HepG2 (cell line): ENCODE results near the gene SPRED2. TPM values are rescaled to one million over a fixed set of nuclear protein-coding genes. Genes with fewer than 3 reads are reported as not detected.
A peak's percentile ranks its signal among the peaks of the same experiment; 100 is the strongest.

ENCODE experiments used
- ATAC-seq: fragments of 200-7000 bp; cut with Tn5 transposase; 3 replicates; pipeline ENCODE4 v1.9.1; 2020; ENCODE audit warnings: mild to moderate bottlenecking, moderate library complexity
- BruUV-seq: library from RNA; stranded (reverse); fragments of 400-500 nt; replicated peaks from 2 replicates; lab custom pipeline; 2021; lab: Mats Ljungman, UMichigan
- CTCF ChIA-PET: fragments of 300-600 bp; formaldehyde crosslinking; extraction: SDS; loops from one replicate; lab custom pipeline; 2021; ENCODE audit warnings: low total read pairs, inconsistent platforms, low intra/inter-chr PET ratio; lab: Yijun Ruan, JAX
- POLR2A ChIA-PET: fragments of 350-600 bp; sonication (Branson Sonifier 250); formaldehyde crosslinking; loops from one replicate; lab custom pipeline; 2020; ENCODE audit warnings: antibody characterized with exemption, inconsistent platforms; lab: Yijun Ruan, JAX
- DNase-seq: peaks from one replicate; pipeline ENCODE4 v3.0.0-alpha.2; 2015; ENCODE audit warnings: low spot score
- FAIRE-seq: peaks from 3 replicates; lab custom pipeline; 2011; peaks lifted over from hg19 to GRCh38; lab: Jason Lieb, UNC
- H2AFZ ChIP-seq: one replicate; pipeline ENCODE4 v1.6.1; 2011; ENCODE audit warnings: low read length, inconsistent platforms
- H3K27ac ChIP-seq: fragments of 300-600 bp; 3 replicates; pipeline ENCODE4 v1.8.0; 2011; ENCODE audit warnings: mixed run types, mild to moderate bottlenecking, mixed read lengths, low read length, inconsistent platforms; ENCODE audit not compliant: insufficient read depth; ENCODE audit errors: extremely low read length
- H3K27me3 ChIP-seq, 2 experiments: fragments of 200-600 bp in 1 of 2; 2 replicates in 1 of 2; 3 replicates in 1 of 2; pipeline versions ENCODE4 v1.6.0 to v1.8.0; 2011; ENCODE audit warnings: low read length in 2 of 2, mild to moderate bottlenecking in 2 of 2, moderate library complexity in 2 of 2, inconsistent platforms in 1 of 2; ENCODE audit not compliant: insufficient read depth in 2 of 2, control insufficient read depth in 1 of 2
- H3K36me3 ChIP-seq, 2 experiments: fragments of 200-600 bp in 1 of 2; replicated peaks in 1 of 2; 2 replicates in 1 of 2; 3 replicates in 1 of 2; pipeline versions ENCODE4 v1.5.1 to v1.8.0; 2011; ENCODE audit warnings: low read length in 2 of 2, inconsistent platforms in 1 of 2; ENCODE audit not compliant: insufficient read depth in 2 of 2, control insufficient read depth in 1 of 2
- H3K4me1 ChIP-seq: 2 replicates; pipeline ENCODE4 v1.5.1; 2012; ENCODE audit warnings: low read length, inconsistent platforms; ENCODE audit not compliant: insufficient read depth
- H3K4me2 ChIP-seq: 2 replicates; pipeline ENCODE4 v1.6.0; 2011; ENCODE audit warnings: low read depth, low read length, inconsistent platforms
- H3K4me3 ChIP-seq, 3 experiments: fragments of 200-600 bp in 1 of 3; sonication (generic), shearing (Covaris generic) in 1 of 3; replicated peaks in 1 of 3; 2 replicates each; pipeline ENCODE4 v1.5.1; 2011 to 2016; ENCODE audit warnings: low read length in 3 of 3, inconsistent platforms in 2 of 3, low read depth in 2 of 3, mild to moderate bottlenecking in 2 of 3, control low read depth in 1 of 3, mixed read lengths in 1 of 3; ENCODE audit not compliant: insufficient read depth in 1 of 3
- H3K79me2 ChIP-seq: one replicate; pipeline ENCODE4 v1.6.1; 2011; ENCODE audit warnings: low read length, inconsistent platforms; ENCODE audit not compliant: insufficient read depth
- H3K9ac ChIP-seq: 2 replicates; pipeline ENCODE4 v1.6.0; 2011; ENCODE audit warnings: mild to moderate bottlenecking, low read depth, low read length, inconsistent platforms; ENCODE audit not compliant: insufficient read depth
- H3K9me3 ChIP-seq: 2 replicates; pipeline ENCODE4 v1.5.1; 2012; ENCODE audit warnings: mild to moderate bottlenecking, low read length
- H4K20me1 ChIP-seq: 2 replicates; pipeline ENCODE4 v1.6.0; 2011; ENCODE audit warnings: inconsistent platforms, mild to moderate bottlenecking, low read length, moderate library complexity; ENCODE audit not compliant: insufficient read depth
- BHLHE40 ChIP-seq: IDR thresholded peaks from 2 replicates; pipeline ENCODE4 v1.6.1; 2011; ENCODE audit warnings: low read length, improper control_type of control experiment
- ESRRA ChIP-seq: sonication (generic); formaldehyde crosslinking; IDR thresholded peaks from 2 replicates; pipeline ENCODE4 v1.5.1; 2020; ENCODE audit warnings: mild to moderate bottlenecking, low read depth, missing genetic modification reagents
- FOXK2 ChIP-seq: fragments of 450-650 bp; IDR thresholded peaks from 2 replicates; pipeline ENCODE4 v1.6.1; 2016
- GABPB1 ChIP-seq: IDR thresholded peaks from 2 replicates; pipeline ENCODE4 v1.6.1; 2016; ENCODE audit warnings: mild to moderate bottlenecking, missing genetic modification reagents, moderate library complexity, missing compliant biosample characterization
- GLI4 ChIP-seq: sonication (generic); formaldehyde crosslinking; IDR thresholded peaks from 2 replicates; pipeline ENCODE4 v1.5.1; 2020; ENCODE audit warnings: missing genetic modification reagents, mild to moderate bottlenecking, moderate library complexity, borderline replicate concordance
- MED13 ChIP-seq: sonication (generic); formaldehyde crosslinking; IDR thresholded peaks from 2 replicates; pipeline ENCODE4 v1.5.0; 2020; ENCODE audit warnings: missing genetic modification reagents
- MEF2D ChIP-seq: sonication (generic); formaldehyde crosslinking; IDR thresholded peaks from 2 replicates; pipeline ENCODE4 v1.5.1; 2020; ENCODE audit warnings: mild to moderate bottlenecking, missing genetic modification reagents
- RBFOX2 ChIP-seq: fragments of 200-400 bp; formaldehyde crosslinking; IDR thresholded peaks from 2 replicates; pipeline ENCODE4 v1.6.1; 2017; ENCODE audit warnings: low read depth, mild to moderate bottlenecking, low read length
- REPIN1 ChIP-seq: sonication (generic); formaldehyde crosslinking; IDR thresholded peaks from 2 replicates; pipeline ENCODE4 v1.8.0; 2022; ENCODE audit warnings: missing genetic modification reagents, low read depth, mild to moderate bottlenecking, borderline replicate concordance
- SKI ChIP-seq: fragments of 450-650 bp; IDR thresholded peaks from one replicate; pipeline ENCODE4 v1.6.1; 2018; ENCODE audit warnings: mild to moderate bottlenecking; ENCODE audit not compliant: partially characterized antibody
- TOE1 ChIP-seq: sonication (generic); formaldehyde crosslinking; IDR thresholded peaks from 2 replicates; pipeline ENCODE4 v1.4.0; 2020; ENCODE audit warnings: mild to moderate bottlenecking, missing genetic modification reagents
- YY1 ChIP-seq: IDR thresholded peaks from 2 replicates; pipeline ENCODE4 v1.6.1; 2011; ENCODE audit warnings: low read length, low read depth, moderate library complexity, mild to moderate bottlenecking; ENCODE audit not compliant: insufficient read depth, insufficient replicate concordance
- ZNF101 ChIP-seq: sonication (generic); formaldehyde crosslinking; IDR thresholded peaks from 2 replicates; pipeline ENCODE4 v1.4.0; 2020; ENCODE audit warnings: mild to moderate bottlenecking, low read depth, missing genetic modification reagents, borderline replicate concordance
- ZNF12 ChIP-seq: sonication (generic); formaldehyde crosslinking; IDR thresholded peaks from 2 replicates; pipeline ENCODE4 v1.5.0; 2020; ENCODE audit warnings: missing genetic modification reagents
- ZNF3 ChIP-seq: IDR thresholded peaks from 2 replicates; pipeline ENCODE4 v1.7.0; 2017; ENCODE audit warnings: inconsistent platforms
- ZNF432 ChIP-seq: sonication (generic); formaldehyde crosslinking; IDR thresholded peaks from 2 replicates; pipeline ENCODE4 v1.5.0; 2020; ENCODE audit warnings: missing genetic modification reagents, mild to moderate bottlenecking, borderline replicate concordance
- ZNF484 ChIP-seq: sonication (generic); formaldehyde crosslinking; IDR thresholded peaks from 2 replicates; pipeline ENCODE4 v1.5.1; 2020; ENCODE audit warnings: mild to moderate bottlenecking, low read depth, missing genetic modification reagents, borderline replicate concordance
- ZNF550 ChIP-seq: sonication (generic); formaldehyde crosslinking; IDR thresholded peaks from 2 replicates; pipeline ENCODE4 v1.4.0; 2020; ENCODE audit warnings: mild to moderate bottlenecking, missing genetic modification reagents, borderline replicate concordance
- ZNF562 ChIP-seq: sonication (generic); formaldehyde crosslinking; IDR thresholded peaks from 2 replicates; pipeline ENCODE4 v1.8.0; 2022; ENCODE audit warnings: missing genetic modification reagents, borderline replicate concordance
- WGBS: methylation state at CpG from one replicate; pipeline ENCODE4 v1.1.6; 2017; ENCODE audit warnings: low lambda C conversion rate; 5-methylcytosine and 5-hydroxymethylcytosine counted together
- in situ Hi-C: cut with HindIII; loops from 2 replicates; pipeline ENCODE4 v1.10.0; 2017; ENCODE audit warnings: low pct_unique_long_range_greater_than_20kb; ENCODE audit not compliant: extremely low pct_ligation_motif_present
- intact Hi-C: fragments of 100-400 bp; cut with micrococcal nuclease; formaldehyde crosslinking; loops from one replicate; pipeline ENCODE4 v1.10.0; 2022; ENCODE audit not compliant: unreplicated experiment
- polyA plus RNA-seq, 8 experiments: library from polyadenylated mRNA; depleted of rRNA in 3 of 8; stranded (reverse) in 7 of 8; unstranded in 1 of 8; fragments of >200 nt; fragmentation: Illumina TruSeq in 4 of 8; extraction: Trizol in 4 of 8; gene quantifications; 2 replicates each; pipeline versions ENCODE4 v1.2.1 to v1.2.3, GENCODE V29; 2011 to 2016; ENCODE audit warnings: low read depth in 4 of 8, missing spikeins in 1 of 8, mixed read lengths in 1 of 8; ENCODE audit not compliant: insufficient read depth in 1 of 8
- total RNA-seq, 5 experiments: library from RNA; depleted of rRNA; stranded (reverse); fragments of >200 nt; fragmentation: Illumina TruSeq; extraction: Trizol; gene quantifications; 2 replicates each; pipeline ENCODE4 v1.2.3, GENCODE V29; 2016; ENCODE audit warnings: low read depth in 1 of 5
- TF ChIP-seq, protein P1 (sequence below): sonication (generic); formaldehyde crosslinking; IDR thresholded peaks from 2 replicates; pipeline ENCODE4 v1.8.1; 2023; ENCODE audit warnings: missing genetic modification reagents, inconsistent platforms, borderline replicate concordance
- TF ChIP-seq, protein P2 (sequence below): IDR thresholded peaks from 2 replicates; pipeline ENCODE4 v1.6.1; 2016; ENCODE audit warnings: low read depth, borderline replicate concordance
- TF ChIP-seq, protein P3 (sequence below), 2 experiments: sonication (generic) in 1 of 2; formaldehyde crosslinking in 1 of 2; IDR thresholded peaks; 2 replicates each; pipeline versions ENCODE4 v1.4.0 to v1.6.1; 2018 to 2020; ENCODE audit warnings: missing genetic modification reagents in 2 of 2, borderline replicate concordance in 1 of 2, low read depth in 1 of 2, mild to moderate bottlenecking in 1 of 2, missing biosample characterization in 1 of 2

The SPRED2 gene
- total and polyA plus RNA-seq, 2 of the 13 experiments (the other 11 are each of a cell fraction or from before 2014, with no cell fraction given), result 13.0 to 37.0 TPM

DNA sequence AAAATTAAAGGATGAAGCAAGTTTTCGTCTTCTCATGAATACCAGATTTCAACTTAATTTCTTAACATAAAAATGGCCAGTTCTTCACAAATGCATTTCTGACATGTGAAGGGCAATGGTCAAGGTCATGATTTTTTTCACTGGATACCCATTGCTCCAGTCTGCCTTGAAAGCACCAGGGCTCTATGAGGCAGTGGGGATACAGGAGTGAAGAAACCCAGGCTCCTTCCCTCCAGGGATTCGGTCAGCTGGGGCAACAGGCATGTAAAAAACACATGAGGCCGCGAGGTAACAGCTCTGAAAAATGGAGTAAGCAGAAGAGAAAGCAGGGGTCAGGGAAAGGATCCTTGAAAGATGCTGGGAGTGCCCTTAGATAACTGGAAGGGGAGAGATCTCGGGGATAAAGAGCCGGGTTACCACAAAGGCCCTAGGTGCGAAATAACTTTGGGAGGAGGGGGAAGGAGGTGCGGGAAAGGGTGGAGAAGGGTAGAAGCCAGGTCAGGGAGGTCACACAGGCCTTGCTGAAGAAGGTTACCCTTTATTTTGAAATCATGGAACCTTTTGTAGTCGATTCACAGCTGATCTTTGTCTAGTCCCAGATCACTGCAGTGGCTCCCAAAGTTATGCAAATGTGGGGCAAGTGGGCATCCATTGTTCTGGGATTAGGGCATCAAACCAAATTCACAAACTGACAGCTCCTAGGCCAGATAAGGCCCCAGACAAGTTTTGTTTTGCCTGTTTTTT, 5.2 kb upstream of the SPRED2 start:
- ATAC-seq (no peak), DNase-seq (no peak), FAIRE-seq (no peak)
- H4K20me1 ChIP-seq, result no peaks in the 10 kb centered on the region
- peak overlapping the region; percentile 63 to 82 (median 80) for H3K4me3 ChIP-seq
- POLR2A ChIA-PET, result interaction anchor here (0.6 to 5.5 kb wide), 23 partner anchors 10 to 783 kb away, joined by 3 to 66 read pairs (median 5); partner anchors contain the start of gene ACTR2
- H3K4me1 ChIP-seq, result peaks cover 49% of the 10 kb centered on the region
- CTCF ChIA-PET, result no interaction called here
- H3K27me3 ChIP-seq, result no peaks in the 10 kb centered on the region; a peak in 1 of 5 replicates
- intact Hi-C loops, result loop anchor here (2.0 kb wide), 1 partner anchor 45 kb away; no protein-coding TSS in a partner anchor
- in situ Hi-C loops, result loop anchor here (10.0 kb wide), 1 partner anchor 117 kb away; no protein-coding TSS in a partner anchor
- no TSS peak for BruUV-seq
- H3K79me2 ChIP-seq, result peaks cover 5% of the 10 kb centered on the region
- H3K9me3 ChIP-seq, result no peaks in the 10 kb centered on the region
- H3K27ac ChIP-seq, result peak overlapping the region; percentile 97
- peak overlapping the region; percentile 90 for H3K9ac ChIP-seq
- no peak overlapping the region for H2AFZ ChIP-seq
- H3K36me3 ChIP-seq, result no peaks in the 10 kb centered on the region
- H3K4me2 ChIP-seq, result peak overlapping the region; percentile 96
- under 1% methylated on average over 9 of the region's 9 CpGs for WGBS
- TF ChIP-seq MEF2D (CRISPR knock-in tag) (no peak), ZNF484 (CRISPR knock-in tag) (no peak), REPIN1 (no peak), SKI (no peak), FOXK2 (no peak), ESRRA (CRISPR knock-in tag) (peak; percentile 76), YY1 (no peak), ZNF3 (CRISPR knock-in tag) (no peak), GLI4 (no peak), RBFOX2 (peak; percentile 38; the same call in 1 of the 2 replicates), TOE1 (CRISPR knock-in tag) (no peak), BHLHE40 (no peak), ZNF12 (CRISPR knock-in tag) (no peak), MED13 (CRISPR knock-in tag) (no peak), ZNF562 (CRISPR knock-in tag) (no peak), GABPB1 (0 out of 2 replicates have a peak, but pooled peaks have one; percentile 2), ZNF101 (CRISPR knock-in tag) (no peak), ZNF432 (CRISPR knock-in tag) (no peak), ZNF550 (CRISPR knock-in tag) (no peak)
- TF ChIP-seq, protein P1, sequence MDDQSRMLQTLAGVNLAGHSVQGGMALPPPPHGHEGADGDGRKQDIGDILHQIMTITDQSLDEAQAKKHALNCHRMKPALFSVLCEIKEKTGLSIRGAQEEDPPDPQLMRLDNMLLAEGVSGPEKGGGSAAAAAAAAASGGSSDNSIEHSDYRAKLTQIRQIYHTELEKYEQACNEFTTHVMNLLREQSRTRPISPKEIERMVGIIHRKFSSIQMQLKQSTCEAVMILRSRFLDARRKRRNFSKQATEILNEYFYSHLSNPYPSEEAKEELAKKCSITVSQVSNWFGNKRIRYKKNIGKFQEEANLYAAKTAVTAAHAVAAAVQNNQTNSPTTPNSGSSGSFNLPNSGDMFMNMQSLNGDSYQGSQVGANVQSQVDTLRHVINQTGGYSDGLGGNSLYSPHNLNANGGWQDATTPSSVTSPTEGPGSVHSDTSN (CRISPR knock-in tag), result no peak
- TF ChIP-seq, protein P2, sequence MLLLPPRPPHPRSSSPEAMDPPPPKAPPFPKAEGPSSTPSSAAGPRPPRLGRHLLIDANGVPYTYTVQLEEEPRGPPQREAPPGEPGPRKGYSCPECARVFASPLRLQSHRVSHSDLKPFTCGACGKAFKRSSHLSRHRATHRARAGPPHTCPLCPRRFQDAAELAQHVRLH (CRISPR knock-in tag), result no peak
- TF ChIP-seq, protein P3, sequence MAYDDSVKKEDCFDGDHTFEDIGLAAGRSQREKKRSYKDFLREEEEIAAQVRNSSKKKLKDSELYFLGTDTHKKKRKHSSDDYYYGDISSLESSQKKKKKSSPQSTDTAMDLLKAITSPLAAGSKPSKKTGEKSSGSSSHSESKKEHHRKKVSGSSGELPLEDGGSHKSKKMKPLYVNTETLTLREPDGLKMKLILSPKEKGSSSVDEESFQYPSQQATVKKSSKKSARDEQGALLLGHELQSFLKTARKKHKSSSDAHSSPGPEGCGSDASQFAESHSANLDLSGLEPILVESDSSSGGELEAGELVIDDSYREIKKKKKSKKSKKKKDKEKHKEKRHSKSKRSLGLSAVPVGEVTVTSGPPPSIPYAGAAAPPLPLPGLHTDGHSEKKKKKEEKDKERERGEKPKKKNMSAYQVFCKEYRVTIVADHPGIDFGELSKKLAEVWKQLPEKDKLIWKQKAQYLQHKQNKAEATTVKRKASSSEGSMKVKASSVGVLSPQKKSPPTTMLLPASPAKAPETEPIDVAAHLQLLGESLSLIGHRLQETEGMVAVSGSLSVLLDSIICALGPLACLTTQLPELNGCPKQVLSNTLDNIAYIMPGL (CRISPR knock-in tag; IDR thresholded peaks at IDR 0.05; ENCODE audit: borderline replicate concordance in 1 of 2, low read depth in 1 of 2), result no peak
